22Rv1 (cell line): ENCODE results near the gene PLCB1.

Experiments used
- CTCF ChIP-seq: fragments of 450-650 bp; IDR thresholded peaks from 2 replicates; pipeline ENCODE4 v1.5.1; 2017; ENCODE audit warnings: mild to moderate bottlenecking
- ZFX ChIP-seq: fragments of 450-650 bp; IDR thresholded peaks from 2 replicates; pipeline ENCODE4 v1.6.1; 2017; ENCODE audit warnings: antibody characterized with exemption, borderline replicate concordance

GRCh38 chr20:8423482-8423881, 291.4 kb downstream of the PLCB1 start:
- TF ChIP-seq CTCF (no peak), ZFX (no peak)
